ENCODE data around the gene FGD2.
"Not testable (repeated sequence)": the region's sequence is repeated elsewhere in the genome, so short reads cannot be mapped to it uniquely, and the experiment has no call there.

Gene FGD2

GRCh38 chr6:37043091-37043490 lies 37.6 kb downstream of the FGD2 start:
- DNase-seq: not testable (repeated sequence)

- no peak for DNase-seq
Measured at GRCh38 chr6:37047346-37047688, 41.9 kb downstream of the FGD2 start.

- DNase-seq: no peak
Measured at GRCh38 chr6:37047689-37048402, 42.4 kb downstream of the FGD2 start.

- no peak for DNase-seq
Measured at GRCh38 chr6:37048403-37048850, 43.0 kb downstream of the FGD2 start.

GRCh38 chr6:37048851-37049757 lies 43.6 kb downstream of the FGD2 start:
- peak; percentile 75 for DNase-seq

GRCh38 chr6:37049758-37050044 lies 44.2 kb downstream of the FGD2 start:
- DNase-seq: no peak

- no peak for DNase-seq
Measured at GRCh38 chr6:37050045-37050853, 44.8 kb downstream of the FGD2 start.

GRCh38 chr6:37050854-37051137 lies 45.3 kb downstream of the FGD2 start:
- DNase-seq: no peak

- peak; percentile 76 for DNase-seq
Measured at GRCh38 chr6:37051138-37052026, 45.9 kb downstream of the FGD2 start.

- DNase-seq: no peak
Measured at GRCh38 chr6:37052027-37052628, 46.7 kb downstream of the FGD2 start.

GRCh38 chr6:37053683-37054082 lies 48.2 kb downstream of the FGD2 start:
- no peak for DNase-seq

- no peak for DNase-seq
Measured at GRCh38 chr6:37054171-37054570, 48.7 kb downstream of the FGD2 start.

- no peak for DNase-seq
Measured at GRCh38 chr6:37054580-37054979, 49.1 kb downstream of the FGD2 start.

GRCh38 chr6:37056112-37056403 lies 50.6 kb downstream of the FGD2 start:
- no peak for DNase-seq

GRCh38 chr6:37056439-37057127 lies 51.1 kb downstream of the FGD2 start:
- DNase-seq: no peak

GRCh38 chr6:37057128-37057471 lies 51.6 kb downstream of the FGD2 start:
- DNase-seq: no peak

GRCh38 chr6:37057678-37058077 lies 52.2 kb downstream of the FGD2 start:
- no peak for DNase-seq

- peak; percentile 69 for DNase-seq
Measured at GRCh38 chr6:37058084-37058586, 52.7 kb downstream of the FGD2 start.

- not testable (repeated sequence) for DNase-seq
Measured at GRCh38 chr6:37058984-37059343, 53.5 kb downstream of the FGD2 start.

- DNase-seq: peak; percentile 98
Measured at GRCh38 chr6:37059344-37060194, 54.1 kb downstream of the FGD2 start.

GRCh38 chr6:37060195-37060559 lies 54.7 kb downstream of the FGD2 start:
- no peak for DNase-seq
